WI38 (cell line): Measurements from ENCODE around the gene DYNLRB2.

ENCODE experiments used
- H3K4me3 ChIP-seq: 2 replicates; pipeline ENCODE4 v1.5.1; 2011; ENCODE audit warnings: low read depth, mild to moderate bottlenecking, control low read depth, low read length
- TF ChIP-seq, protein P1 (sequence below): IDR thresholded peaks from 2 replicates; pipeline ENCODE4 v1.5.1; 2012; ENCODE audit warnings: low read depth, mild to moderate bottlenecking, control low read depth, low read length

DYNLRB2 gene

DNA sequence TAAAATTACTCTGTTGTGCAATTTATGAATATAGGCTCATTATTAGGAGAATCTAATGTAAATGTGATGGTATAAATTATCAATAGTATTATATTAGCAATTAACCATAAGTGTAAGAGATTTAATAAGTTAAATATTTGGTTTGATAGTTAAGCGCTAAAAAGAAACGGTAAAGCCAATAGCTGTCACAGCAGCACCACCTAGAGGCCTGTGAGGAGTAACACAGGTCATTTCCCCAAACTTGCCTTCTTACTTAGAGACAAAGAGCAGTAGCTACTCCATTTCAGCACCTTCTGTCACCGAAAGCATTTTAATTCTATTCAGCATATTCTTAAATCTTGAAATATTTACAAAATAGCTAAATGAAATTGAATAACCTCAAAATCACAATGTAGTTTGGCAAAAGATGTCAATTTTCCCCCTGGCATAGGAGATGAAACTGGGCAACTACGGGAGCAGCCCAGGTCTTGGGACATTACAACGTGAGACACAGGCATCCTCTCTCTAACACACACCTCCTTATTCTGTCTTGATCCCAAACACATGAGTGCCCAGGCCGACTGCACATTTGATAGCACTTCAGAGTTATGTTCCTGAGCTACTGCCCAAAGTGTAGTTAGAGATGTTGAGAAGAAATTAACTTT lies 14.3 kb upstream of the DYNLRB2 start:
- TF ChIP-seq, protein P1, sequence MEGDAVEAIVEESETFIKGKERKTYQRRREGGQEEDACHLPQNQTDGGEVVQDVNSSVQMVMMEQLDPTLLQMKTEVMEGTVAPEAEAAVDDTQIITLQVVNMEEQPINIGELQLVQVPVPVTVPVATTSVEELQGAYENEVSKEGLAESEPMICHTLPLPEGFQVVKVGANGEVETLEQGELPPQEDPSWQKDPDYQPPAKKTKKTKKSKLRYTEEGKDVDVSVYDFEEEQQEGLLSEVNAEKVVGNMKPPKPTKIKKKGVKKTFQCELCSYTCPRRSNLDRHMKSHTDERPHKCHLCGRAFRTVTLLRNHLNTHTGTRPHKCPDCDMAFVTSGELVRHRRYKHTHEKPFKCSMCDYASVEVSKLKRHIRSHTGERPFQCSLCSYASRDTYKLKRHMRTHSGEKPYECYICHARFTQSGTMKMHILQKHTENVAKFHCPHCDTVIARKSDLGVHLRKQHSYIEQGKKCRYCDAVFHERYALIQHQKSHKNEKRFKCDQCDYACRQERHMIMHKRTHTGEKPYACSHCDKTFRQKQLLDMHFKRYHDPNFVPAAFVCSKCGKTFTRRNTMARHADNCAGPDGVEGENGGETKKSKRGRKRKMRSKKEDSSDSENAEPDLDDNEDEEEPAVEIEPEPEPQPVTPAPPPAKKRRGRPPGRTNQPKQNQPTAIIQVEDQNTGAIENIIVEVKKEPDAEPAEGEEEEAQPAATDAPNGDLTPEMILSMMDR: peak; percentile 77
- no peak overlapping the region for H3K4me3 ChIP-seq

DNA sequence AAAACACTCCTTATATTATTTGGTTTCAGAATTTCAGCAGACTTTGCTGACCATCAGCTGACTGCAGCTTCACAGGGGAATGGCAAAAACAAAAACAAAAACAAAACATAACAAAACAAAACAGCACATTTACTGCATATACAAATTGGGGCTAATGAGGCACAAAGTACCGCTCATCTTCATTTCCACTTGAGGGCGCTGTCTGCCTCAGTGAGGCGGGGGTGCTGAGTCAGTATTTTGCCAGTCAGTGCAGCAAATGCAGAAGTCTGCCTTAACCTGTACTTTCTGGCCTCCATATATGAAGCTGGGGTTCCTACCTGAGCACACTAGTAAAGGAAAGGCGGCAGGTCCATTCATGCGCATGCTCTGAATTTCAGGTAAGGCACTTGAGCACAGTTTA lies 13.5 kb upstream of the DYNLRB2 start:
- no peak overlapping the region for H3K4me3 ChIP-seq
- TF ChIP-seq, protein P1: peak; percentile 33; the same call in 1 of the 2 replicates

DNA sequence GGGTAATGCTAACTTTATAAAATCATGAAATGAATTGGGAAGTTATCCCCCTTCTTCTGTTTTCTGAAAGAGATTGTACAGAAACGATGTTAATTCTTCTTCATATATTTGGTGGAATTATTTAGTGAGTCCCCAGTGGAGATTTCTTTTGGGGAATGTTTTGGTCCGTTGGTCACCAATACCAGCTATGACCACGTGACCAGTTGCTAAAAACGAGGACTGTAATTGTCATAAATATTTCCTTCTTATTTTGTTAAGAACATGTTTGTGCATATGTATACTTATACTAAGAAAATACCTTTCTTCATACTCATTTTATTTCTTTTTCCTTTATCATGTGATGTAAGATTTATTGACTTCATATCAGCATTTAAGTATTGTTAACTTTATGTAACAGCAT lies 10.3 kb upstream of the DYNLRB2 start:
- no peak overlapping the region for H3K4me3 ChIP-seq
- TF ChIP-seq, protein P1: no peak

DNA sequence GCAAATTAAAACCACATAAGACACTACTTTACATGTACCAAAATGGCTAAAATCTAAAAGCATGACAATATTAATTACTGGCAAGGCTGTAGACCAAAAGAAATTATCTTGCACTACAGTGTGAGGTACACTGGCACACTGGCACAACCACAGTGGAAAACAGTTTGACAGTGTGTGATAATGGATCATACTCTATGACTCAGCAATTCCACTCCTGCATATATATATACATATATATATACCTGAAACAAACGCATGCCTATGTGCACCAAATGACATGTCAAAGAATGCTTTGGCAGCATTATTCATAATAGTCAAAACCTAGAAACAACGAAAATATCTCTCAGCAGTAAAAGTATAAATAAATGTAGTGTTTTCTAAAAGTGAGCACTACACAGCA lies 4.6 kb upstream of the DYNLRB2 start:
- TF ChIP-seq, protein P1: no peak
- no peak overlapping the region for H3K4me3 ChIP-seq

DNA sequence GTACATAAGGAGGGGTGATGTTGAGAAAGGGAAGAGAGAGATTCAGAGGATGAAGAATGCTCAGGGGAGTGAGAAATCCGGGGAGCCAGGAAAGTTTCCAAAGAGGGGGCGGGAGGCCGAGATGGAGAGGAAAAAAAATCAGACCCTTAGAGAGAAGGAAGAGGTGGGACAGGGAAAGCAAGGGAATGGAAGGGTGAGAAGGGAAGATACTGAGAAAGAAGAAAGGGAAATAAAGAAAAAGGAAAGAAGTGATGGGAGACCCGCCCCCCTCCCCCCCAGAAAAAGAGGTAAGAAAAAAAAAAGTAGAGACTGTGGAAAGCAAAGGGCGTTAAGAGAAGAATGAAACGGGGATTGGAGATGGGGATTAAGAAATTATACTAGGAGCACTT lies 507 bp downstream of the DYNLRB2 start:
- TF ChIP-seq, protein P1: no peak
- H3K4me3 ChIP-seq: peak overlapping the region; percentile 62

DNA sequence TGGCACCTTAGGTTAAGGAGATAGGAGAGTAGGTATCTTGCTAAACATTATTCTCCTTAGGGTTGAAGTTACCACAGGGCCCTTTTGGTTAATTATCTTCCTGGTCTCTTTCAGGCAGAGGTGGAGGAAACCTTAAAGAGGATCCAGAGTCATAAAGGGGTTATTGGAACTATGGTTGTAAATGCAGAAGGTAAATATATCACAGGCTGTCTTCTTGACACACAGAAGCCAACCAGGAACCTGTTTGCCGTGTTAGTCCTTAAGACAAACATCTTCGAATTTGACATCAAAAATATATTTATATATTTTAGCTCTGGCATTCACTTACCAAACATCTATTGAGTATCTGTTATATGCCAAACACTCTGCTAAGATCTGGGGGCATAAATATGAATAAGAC lies 2.4 kb downstream of the DYNLRB2 start:
- TF ChIP-seq, protein P1: no peak
- no peak overlapping the region for H3K4me3 ChIP-seq

DNA sequence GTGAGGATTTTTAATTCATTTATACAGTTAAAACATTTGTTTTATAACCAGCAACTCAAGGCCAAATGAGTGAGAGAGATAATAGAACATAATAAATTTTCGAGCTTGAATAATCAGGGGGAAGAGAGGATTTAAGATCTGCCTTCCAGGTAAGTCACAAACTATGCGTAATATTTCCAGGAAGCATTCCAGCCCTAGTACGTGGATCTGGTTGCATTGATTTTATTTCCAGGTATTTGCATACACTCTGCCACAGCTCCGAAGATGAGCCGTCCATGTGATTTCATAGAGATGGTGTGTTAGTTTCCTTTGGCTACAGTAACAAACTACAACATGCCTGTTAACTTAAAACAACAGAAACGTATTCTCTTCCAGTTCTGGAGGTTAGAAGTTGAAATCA lies 3.5 kb downstream of the DYNLRB2 start:
- no peak overlapping the region for H3K4me3 ChIP-seq
- TF ChIP-seq, protein P1: no peak
